Measurements from ENCODE around the gene MAGOHB. TPM values are rescaled to one million over a fixed set of nuclear protein-coding genes. Genes with fewer than 3 reads are reported as not detected.
"Not testable (repeated sequence)": the region's sequence is repeated elsewhere in the genome, so short reads cannot be mapped to it uniquely, and the experiment has no call there.

Gene MAGOHB
- total RNA-seq, 2 donors from 2014 or later: 40.4 to 68.4 TPM

- no peak for ATAC-seq (replicated peaks)
- no peaks in the 10 kb centered on the region for H3K4me1 Mint-ChIP-seq
- no peaks in the 10 kb centered on the region for H3K27me3 Mint-ChIP-seq
- H3K36me3 Mint-ChIP-seq (ENCODE audit: low read depth): peaks cover 25% of the 10 kb centered on the region
- H3K9me3 Mint-ChIP-seq: no peaks in the 10 kb centered on the region
- no peak overlapping the region for H3K27ac Mint-ChIP-seq
- H3K4me3 Mint-ChIP-seq: no peak overlapping the region
These were observed 22.4 kb downstream of the MAGOHB start for GRCh38 chr12:10590966-10591365.

- no peak for ATAC-seq (replicated peaks)
- peaks cover 8% of the 10 kb centered on the region for H3K36me3 Mint-ChIP-seq (ENCODE audit: low read depth)
- H3K9me3 Mint-ChIP-seq: no peaks in the 10 kb centered on the region
- no peak overlapping the region for H3K27ac Mint-ChIP-seq
- no peaks in the 10 kb centered on the region for H3K27me3 Mint-ChIP-seq
- no peaks in the 10 kb centered on the region for H3K4me1 Mint-ChIP-seq
- H3K4me3 Mint-ChIP-seq: no peak overlapping the region
These were observed 29.0 kb downstream of the MAGOHB start for GRCh38 chr12:10584415-10584814.

GRCh38 chr12:10582704-10583103 is 30.7 kb downstream of the MAGOHB start:
- H3K4me1 Mint-ChIP-seq: no peaks in the 10 kb centered on the region
- no peak overlapping the region for H3K27ac Mint-ChIP-seq
- no peak overlapping the region for H3K4me3 Mint-ChIP-seq
- no peaks in the 10 kb centered on the region for H3K27me3 Mint-ChIP-seq
- no peaks in the 10 kb centered on the region for H3K9me3 Mint-ChIP-seq
- H3K36me3 Mint-ChIP-seq (ENCODE audit: low read depth): peaks cover 8% of the 10 kb centered on the region
- no peak for ATAC-seq (replicated peaks)

GRCh38 chr12:10582133-10582532 is 31.3 kb downstream of the MAGOHB start:
- not testable (repeated sequence) for H3K36me3 Mint-ChIP-seq (ENCODE audit: low read depth); H3K27ac Mint-ChIP-seq; H3K27me3 Mint-ChIP-seq; H3K9me3 Mint-ChIP-seq; H3K4me3 Mint-ChIP-seq; H3K4me1 Mint-ChIP-seq; ATAC-seq (replicated peaks)

- no peak for ATAC-seq (replicated peaks)
- no peaks in the 10 kb centered on the region for H3K9me3 Mint-ChIP-seq
- H3K36me3 Mint-ChIP-seq (ENCODE audit: low read depth): no peaks in the 10 kb centered on the region
- no peak overlapping the region for H3K27ac Mint-ChIP-seq
- no peak overlapping the region for H3K4me3 Mint-ChIP-seq
- no peaks in the 10 kb centered on the region for H3K4me1 Mint-ChIP-seq
- no peaks in the 10 kb centered on the region for H3K27me3 Mint-ChIP-seq
These were observed 39.1 kb downstream of the MAGOHB start for GRCh38 chr12:10574307-10574706.

- H3K27ac Mint-ChIP-seq; H3K9me3 Mint-ChIP-seq; H3K27me3 Mint-ChIP-seq; H3K36me3 Mint-ChIP-seq (ENCODE audit: low read depth); ATAC-seq (replicated peaks); H3K4me1 Mint-ChIP-seq; H3K4me3 Mint-ChIP-seq: not testable (repeated sequence)
These were observed 41.4 kb downstream of the MAGOHB start for GRCh38 chr12:10572021-10572490.

GRCh38 chr12:10571141-10571540 is 42.3 kb downstream of the MAGOHB start:
- Mint-ChIP-seq H3K4me3 (no peak overlapping the region), H3K36me3 (ENCODE audit: low read depth) (no peaks in the 10 kb centered on the region), H3K27ac (no peak overlapping the region), H3K4me1 (no peaks in the 10 kb centered on the region), H3K27me3 (peaks cover 7% of the 10 kb centered on the region), H3K9me3 (no peaks in the 10 kb centered on the region)
- ATAC-seq (replicated peaks): no peak

GRCh38 chr12:10567813-10568212 is 45.6 kb downstream of the MAGOHB start:
- no peak for ATAC-seq (replicated peaks)
- no peaks in the 10 kb centered on the region for H3K9me3 Mint-ChIP-seq
- H3K4me1 Mint-ChIP-seq: no peaks in the 10 kb centered on the region
- H3K4me3 Mint-ChIP-seq: no peak overlapping the region
- H3K27me3 Mint-ChIP-seq: peaks cover 19% of the 10 kb centered on the region
- no peaks in the 10 kb centered on the region for H3K36me3 Mint-ChIP-seq (ENCODE audit: low read depth)
- no peak overlapping the region for H3K27ac Mint-ChIP-seq

- Mint-ChIP-seq H3K4me3 (no peak overlapping the region), H3K9me3 (no peaks in the 10 kb centered on the region), H3K27ac (no peak overlapping the region), H3K27me3 (peaks cover 28% of the 10 kb centered on the region), H3K36me3 (ENCODE audit: low read depth) (no peaks in the 10 kb centered on the region), H3K4me1 (no peaks in the 10 kb centered on the region)
- no peak for ATAC-seq (replicated peaks)
These were observed 49.4 kb downstream of the MAGOHB start for GRCh38 chr12:10563966-10564365.

- no peaks in the 10 kb centered on the region for H3K36me3 Mint-ChIP-seq (ENCODE audit: low read depth)
- H3K27ac Mint-ChIP-seq: no peak overlapping the region
- H3K4me1 Mint-ChIP-seq: no peaks in the 10 kb centered on the region
- no peak for ATAC-seq (replicated peaks)
- peaks cover 32% of the 10 kb centered on the region for H3K27me3 Mint-ChIP-seq
- no peaks in the 10 kb centered on the region for H3K9me3 Mint-ChIP-seq
- no peak overlapping the region for H3K4me3 Mint-ChIP-seq
These were observed 50.4 kb downstream of the MAGOHB start for GRCh38 chr12:10563002-10563401.

- H3K27me3 Mint-ChIP-seq: peaks cover 29% of the 10 kb centered on the region
- H3K4me3 Mint-ChIP-seq: no peak overlapping the region
- no peak for ATAC-seq (replicated peaks)
- H3K9me3 Mint-ChIP-seq: no peaks in the 10 kb centered on the region
- no peaks in the 10 kb centered on the region for H3K4me1 Mint-ChIP-seq
- no peaks in the 10 kb centered on the region for H3K36me3 Mint-ChIP-seq (ENCODE audit: low read depth)
- H3K27ac Mint-ChIP-seq: no peak overlapping the region
These were observed 51.0 kb downstream of the MAGOHB start for GRCh38 chr12:10562306-10562933.

GRCh38 chr12:10559244-10559643 is 54.2 kb downstream of the MAGOHB start:
- ATAC-seq (replicated peaks): no peak
- Mint-ChIP-seq H3K4me3 (no peak overlapping the region), H3K27ac (no peak overlapping the region), H3K27me3 (peaks cover 25% of the 10 kb centered on the region), H3K9me3 (no peaks in the 10 kb centered on the region), H3K36me3 (ENCODE audit: low read depth) (no peaks in the 10 kb centered on the region), H3K4me1 (no peaks in the 10 kb centered on the region)

GRCh38 chr12:10558789-10559188 is 54.6 kb downstream of the MAGOHB start:
- Mint-ChIP-seq H3K27me3 (peaks cover 25% of the 10 kb centered on the region), H3K27ac (no peak overlapping the region), H3K9me3 (no peaks in the 10 kb centered on the region), H3K36me3 (ENCODE audit: low read depth) (no peaks in the 10 kb centered on the region), H3K4me1 (no peaks in the 10 kb centered on the region), H3K4me3 (no peak overlapping the region)
- ATAC-seq (replicated peaks): no peak

GRCh38 chr12:10558301-10558700 is 55.1 kb downstream of the MAGOHB start:
- Mint-ChIP-seq H3K36me3 (ENCODE audit: low read depth) (no peaks in the 10 kb centered on the region), H3K27ac (no peak overlapping the region), H3K9me3 (no peaks in the 10 kb centered on the region), H3K4me1 (no peaks in the 10 kb centered on the region), H3K27me3 (peaks cover 25% of the 10 kb centered on the region), H3K4me3 (no peak overlapping the region)
- no peak for ATAC-seq (replicated peaks)

GRCh38 chr12:10557766-10558165 is 55.6 kb downstream of the MAGOHB start:
- H3K27me3 Mint-ChIP-seq: peaks cover 21% of the 10 kb centered on the region
- no peak overlapping the region for H3K4me3 Mint-ChIP-seq
- no peak overlapping the region for H3K27ac Mint-ChIP-seq
- no peak for ATAC-seq (replicated peaks)
- no peaks in the 10 kb centered on the region for H3K4me1 Mint-ChIP-seq
- no peaks in the 10 kb centered on the region for H3K9me3 Mint-ChIP-seq
- no peaks in the 10 kb centered on the region for H3K36me3 Mint-ChIP-seq (ENCODE audit: low read depth)

- no peak for ATAC-seq (replicated peaks)
- H3K4me3 Mint-ChIP-seq: no peak overlapping the region
- H3K27me3 Mint-ChIP-seq: peaks cover 21% of the 10 kb centered on the region
- no peaks in the 10 kb centered on the region for H3K36me3 Mint-ChIP-seq (ENCODE audit: low read depth)
- H3K9me3 Mint-ChIP-seq: no peaks in the 10 kb centered on the region
- no peaks in the 10 kb centered on the region for H3K4me1 Mint-ChIP-seq
- H3K27ac Mint-ChIP-seq: no peak overlapping the region
These were observed 56.1 kb downstream of the MAGOHB start for GRCh38 chr12:10557329-10557728.
